22Rv1 (cell line): ENCODE measurements around the gene NELFB.

ENCODE experiments used
- H3K27ac ChIP-seq: fragments of 450-650 bp; 2 replicates; pipeline ENCODE4 v1.5.1; 2017
- CTCF ChIP-seq: fragments of 450-650 bp; IDR thresholded peaks from 2 replicates; pipeline ENCODE4 v1.5.1; 2017; ENCODE audit warnings: mild to moderate bottlenecking
- ZFX ChIP-seq: fragments of 450-650 bp; IDR thresholded peaks from 2 replicates; pipeline ENCODE4 v1.6.1; 2017; ENCODE audit warnings: antibody characterized with exemption, borderline replicate concordance

The NELFB gene

GRCh38 chr9:137316012-137316981, 61.2 kb downstream of the NELFB start:
- H3K27ac ChIP-seq: peak overlapping the region; percentile 81
- TF ChIP-seq CTCF (no peak), ZFX (no peak)

- TF ChIP-seq ZFX (no peak), CTCF (no peak)
- peak overlapping the region; percentile 81 for H3K27ac ChIP-seq
Observed at GRCh38 chr9:137317021-137317717, 62.0 kb downstream of the NELFB start.

DNA sequence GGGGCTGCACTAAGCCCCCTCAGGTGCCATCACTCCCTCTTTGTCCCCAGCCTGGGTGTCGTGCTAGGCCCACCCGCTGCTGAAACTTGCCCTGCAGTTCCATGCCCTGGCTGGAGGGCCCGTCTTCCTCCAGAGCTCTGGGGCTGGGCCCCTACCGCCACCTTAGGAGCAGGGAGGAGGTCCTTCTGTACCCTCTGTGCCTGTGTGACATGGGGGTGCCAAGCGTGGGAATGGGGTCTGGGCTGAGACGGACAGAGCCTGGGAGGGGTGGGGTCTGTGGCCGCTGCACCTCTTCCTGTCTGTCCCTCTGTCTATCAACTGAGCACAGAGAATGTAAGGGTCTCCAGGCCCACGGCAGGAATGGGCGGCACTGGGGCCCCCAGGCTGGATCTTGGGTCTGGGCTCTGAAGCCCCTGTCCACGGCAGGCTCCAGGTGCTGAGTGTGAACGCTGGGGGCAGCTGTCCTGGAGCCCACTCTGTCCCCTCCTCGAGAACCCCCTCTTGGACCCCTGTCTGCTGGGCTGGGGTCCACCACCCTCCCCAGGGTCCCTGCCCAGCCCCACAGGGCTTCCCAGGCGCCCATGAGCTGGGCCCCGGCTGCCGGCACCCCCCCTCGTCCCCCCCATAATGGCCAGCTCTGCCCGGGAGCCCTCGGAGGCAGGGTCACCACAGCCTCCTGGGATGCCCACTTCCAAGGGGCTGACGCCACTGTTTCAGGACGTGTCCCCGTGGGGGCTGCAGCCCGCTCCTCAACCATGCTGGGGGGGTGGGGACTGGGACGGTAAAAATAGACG, 62.8 kb downstream of the NELFB start:
- H3K27ac ChIP-seq: peak overlapping the region; percentile 81; the same call in 1 of the 2 replicates
- TF ChIP-seq ZFX (no peak), CTCF (no peak)

GRCh38 chr9:137318602-137319001, 63.5 kb downstream of the NELFB start:
- H3K27ac ChIP-seq: no peak overlapping the region
- no peak for TF ChIP-seq ZFX

DNA sequence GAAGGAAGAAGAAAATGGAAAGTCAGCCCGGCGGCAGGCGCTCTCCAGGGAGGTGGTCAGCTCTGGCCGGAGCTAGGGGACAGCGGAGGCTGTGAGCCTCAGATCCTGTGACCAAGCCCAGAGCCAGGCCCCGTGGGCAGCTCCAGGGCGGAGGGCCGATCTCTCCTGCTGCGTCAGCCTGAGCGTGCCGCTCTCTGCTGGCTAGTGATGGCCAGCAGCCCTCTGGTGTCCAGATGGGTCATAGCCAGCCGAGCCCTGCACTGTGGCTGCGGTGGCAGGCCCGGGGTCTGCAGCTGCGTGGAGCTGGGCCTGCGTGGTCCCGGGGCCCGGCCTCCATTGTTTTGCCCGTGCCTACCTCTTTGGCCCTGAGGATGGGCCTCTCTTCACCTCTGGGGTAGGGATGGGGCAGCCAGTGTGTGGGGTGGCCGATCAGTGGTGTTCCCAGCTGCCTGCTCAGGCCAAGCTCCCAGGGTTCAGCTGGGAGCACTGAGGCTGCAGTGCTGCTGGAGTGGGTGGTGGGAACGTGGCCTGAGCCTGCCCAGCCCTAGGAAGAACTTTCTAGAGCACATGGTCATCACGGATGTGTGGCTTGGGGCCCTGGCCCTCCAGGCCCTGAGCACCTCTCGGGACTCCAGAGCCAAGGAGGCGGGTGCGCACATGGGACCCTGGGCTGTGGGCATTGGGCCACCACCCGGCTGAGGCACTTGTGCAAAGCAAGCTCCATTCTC, 64.0 kb downstream of the NELFB start:
- TF ChIP-seq CTCF (0 out of 2 replicates have a peak, but pooled peaks have one; percentile 7), ZFX (no peak)
- no peak overlapping the region for H3K27ac ChIP-seq

DNA sequence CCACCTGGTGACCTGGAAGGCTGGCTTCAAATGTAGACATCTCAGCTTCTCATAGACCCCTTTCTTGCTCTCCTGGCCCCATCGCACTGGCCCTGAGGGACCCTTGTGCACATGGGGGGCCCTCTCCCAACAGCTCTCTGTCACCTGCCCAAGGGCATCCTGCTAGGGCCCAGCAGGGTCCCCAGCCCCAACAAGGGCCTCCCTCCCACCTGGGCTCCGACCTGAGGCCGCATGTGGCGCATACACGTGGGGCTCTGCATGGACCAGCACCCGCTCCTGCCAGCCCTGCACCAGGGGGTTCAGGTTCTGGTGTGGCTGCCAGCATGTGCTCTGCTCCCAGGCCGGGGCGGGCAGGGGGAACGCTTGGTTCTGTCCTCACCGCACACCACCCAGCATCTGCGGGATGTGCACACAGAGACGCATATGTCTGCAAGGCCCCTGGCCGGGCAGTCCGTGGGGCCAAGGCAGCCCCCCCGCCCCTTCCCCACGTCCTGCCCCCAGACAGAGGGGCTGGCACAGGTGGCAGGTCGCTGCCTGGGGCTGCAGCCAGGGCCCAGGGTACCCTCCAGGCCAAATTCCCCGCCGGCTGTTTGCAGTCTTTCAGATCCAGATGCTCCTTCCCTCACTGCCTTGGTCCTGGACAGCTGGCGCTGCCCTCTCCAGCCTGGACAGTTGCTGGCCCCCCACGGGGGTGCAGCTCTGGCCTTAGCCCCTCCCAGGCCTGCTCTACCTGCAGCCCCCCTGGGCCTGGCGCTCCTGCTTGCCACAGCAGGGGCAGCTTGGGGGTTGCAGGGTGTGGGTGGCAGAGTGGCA, 64.8 kb downstream of the NELFB start:
- H3K27ac ChIP-seq: no peak overlapping the region

More for the DNA sequence above, 64.8 kb downstream of the NELFB start:
- TF ChIP-seq CTCF: no peak
- TF ChIP-seq ZFX: no peak
